Activated naive CD8-positive, alpha-beta T cell treated with anti-CD3 and anti-CD28 coated beads, Interleukin-2, amount 10 ng/mL, durations not matched to agents 7 days and 5 days (primary cell): ENCODE results near the gene ZSWIM3. TPM values are rescaled to one million over a fixed set of nuclear protein-coding genes. Genes with fewer than 3 reads are reported as not detected.
A peak's percentile ranks its signal among the peaks of the same experiment; 100 is the strongest.

Source experiments
- ATAC-seq: fragments of 150-1000 bp; cut with Tn5 transposase; one replicate; pipeline ENCODE4 v1.10.0; 2021; ENCODE audit warnings: low read depth, moderate library complexity
- POLR2A ChIA-PET: fragments of 350-600 bp; sonication (Branson Sonifier 250); formaldehyde crosslinking; loops from one replicate; lab custom pipeline; 2021; ENCODE audit warnings: antibody characterized with exemption; lab: Charles Lee
- DNase-seq: peaks from one replicate; pipeline ENCODE4 v3.0.0; 2021
- H3K27ac Mint-ChIP-seq: one replicate; pipeline ENCODE4 v1.8.0; 2022; ENCODE audit warnings: mild to moderate bottlenecking, mixed read lengths
- H3K27me3 Mint-ChIP-seq: one replicate; pipeline ENCODE4 v1.8.0; 2022; ENCODE audit warnings: mild to moderate bottlenecking, moderate library complexity, mixed read lengths
- H3K36me3 Mint-ChIP-seq: one replicate; pipeline ENCODE4 v1.8.0; 2021; ENCODE audit warnings: mild to moderate bottlenecking, mixed read lengths
- H3K4me1 Mint-ChIP-seq: one replicate; pipeline ENCODE4 v1.8.0; 2021; ENCODE audit warnings: mixed read lengths
- H3K4me3 Mint-ChIP-seq: one replicate; pipeline ENCODE4 v1.8.0; 2022; ENCODE audit warnings: mild to moderate bottlenecking, moderate library complexity, mixed read lengths
- H3K9me3 Mint-ChIP-seq: one replicate; pipeline ENCODE4 v1.8.0; 2021; ENCODE audit warnings: mixed read lengths
- total RNA-seq, 2 experiments: library from RNA; stranded (reverse); gene quantifications; one replicate each; pipeline ENCODE4 v1.2.3, GENCODE V29; 2021

The ZSWIM3 gene
- total RNA-seq, 2 experiments from 2014 or later = 5.3 to 5.7 TPM

- Mint-ChIP-seq H3K4me3 (no peak overlapping the region), H3K4me1 (no peaks in the 10 kb centered on the region), H3K9me3 (no peaks in the 10 kb centered on the region), H3K27me3 (no peaks in the 10 kb centered on the region), H3K27ac (no peak overlapping the region), H3K36me3 (no peaks in the 10 kb centered on the region)
- no peak for ATAC-seq
- no peak for DNase-seq
- POLR2A ChIA-PET = interaction anchor here (1.1 to 1.9 kb wide), 2 partner anchors 10 to 13 kb away, joined by 3 to 4 read pairs; no protein-coding TSS in a partner anchor
These were observed 44.8 kb downstream of the ZSWIM3 start for GRCh38 chr20:45902199-45902701.

GRCh38 chr20:45904583-45905504 lies 47.4 kb downstream of the ZSWIM3 start:
- Mint-ChIP-seq H3K4me1 (no peaks in the 10 kb centered on the region), H3K27me3 (no peaks in the 10 kb centered on the region), H3K27ac (peak overlapping the region; percentile 33), H3K4me3 (no peak overlapping the region), H3K9me3 (no peaks in the 10 kb centered on the region), H3K36me3 (no peaks in the 10 kb centered on the region)
- ATAC-seq (no peak), DNase-seq (no peak)
- POLR2A ChIA-PET = interaction anchor here (0.6 to 1.3 kb wide), 3 partner anchors 13 to 50 kb away, joined by 3 to 5 read pairs (median 3); partner anchors contain the start of genes CTSA and NEURL2

- no peak overlapping the region for H3K4me3 Mint-ChIP-seq
- H3K27me3 Mint-ChIP-seq = no peaks in the 10 kb centered on the region
- POLR2A ChIA-PET = interaction anchor here (0.8 to 1.3 kb wide), 3 partner anchors 14 to 94 kb away, joined by 3 to 5 read pairs (median 3); partner anchors contain the start of genes CTSA and NEURL2
- H3K4me1 Mint-ChIP-seq = peaks cover 1% of the 10 kb centered on the region
- ATAC-seq = no peak
- no peak overlapping the region for H3K27ac Mint-ChIP-seq
- no peaks in the 10 kb centered on the region for H3K9me3 Mint-ChIP-seq
- no peak for DNase-seq
- no peaks in the 10 kb centered on the region for H3K36me3 Mint-ChIP-seq
These were observed 48.2 kb downstream of the ZSWIM3 start for GRCh38 chr20:45905505-45906079.

GRCh38 chr20:45907219-45907948 lies 50.0 kb downstream of the ZSWIM3 start:
- DNase-seq (no peak), ATAC-seq (no peak)
- POLR2A ChIA-PET = no interaction called here
- no peaks in the 10 kb centered on the region for H3K36me3 Mint-ChIP-seq
- H3K27me3 Mint-ChIP-seq = peaks cover 4% of the 10 kb centered on the region
- H3K27ac Mint-ChIP-seq = no peak overlapping the region
- H3K9me3 Mint-ChIP-seq = no peaks in the 10 kb centered on the region
- H3K4me1 Mint-ChIP-seq = peaks cover 10% of the 10 kb centered on the region
- no peak overlapping the region for H3K4me3 Mint-ChIP-seq

GRCh38 chr20:45908084-45908483 lies 50.7 kb downstream of the ZSWIM3 start:
- POLR2A ChIA-PET = no interaction called here
- H3K4me3 Mint-ChIP-seq = no peak overlapping the region
- H3K4me1 Mint-ChIP-seq = peaks cover 10% of the 10 kb centered on the region
- DNase-seq = no peak
- no peaks in the 10 kb centered on the region for H3K36me3 Mint-ChIP-seq
- no peaks in the 10 kb centered on the region for H3K9me3 Mint-ChIP-seq
- H3K27ac Mint-ChIP-seq = no peak overlapping the region
- ATAC-seq = no peak
- H3K27me3 Mint-ChIP-seq = peaks cover 6% of the 10 kb centered on the region

- H3K27me3 Mint-ChIP-seq = peaks cover 7% of the 10 kb centered on the region
- no peak overlapping the region for H3K4me3 Mint-ChIP-seq
- POLR2A ChIA-PET = interaction anchor here (0.5 to 2.0 kb wide), 4 partner anchors 10 to 25 kb away, joined by 3 to 13 read pairs (median 7); partner anchors contain the start of genes CTSA, NEURL2 and PCIF1
- no peak overlapping the region for H3K27ac Mint-ChIP-seq
- no peaks in the 10 kb centered on the region for H3K9me3 Mint-ChIP-seq
- peaks cover 11% of the 10 kb centered on the region for H3K4me1 Mint-ChIP-seq
- ATAC-seq (no peak), DNase-seq (no peak)
- no peaks in the 10 kb centered on the region for H3K36me3 Mint-ChIP-seq
These were observed 52.0 kb downstream of the ZSWIM3 start for GRCh38 chr20:45909336-45909808.

- ATAC-seq (no peak), DNase-seq (no peak)
- peak overlapping the region; percentile 82 for H3K27ac Mint-ChIP-seq
- peak overlapping the region; percentile 72 for H3K4me3 Mint-ChIP-seq
- H3K27me3 Mint-ChIP-seq = peaks cover 9% of the 10 kb centered on the region
- H3K36me3 Mint-ChIP-seq = no peaks in the 10 kb centered on the region
- no peaks in the 10 kb centered on the region for H3K9me3 Mint-ChIP-seq
- POLR2A ChIA-PET = interaction anchor here (0.8 to 2.0 kb wide), 6 partner anchors 18 to 97 kb away, joined by 4 to 13 read pairs (median 5); partner anchors contain the start of genes CTSA, NEURL2, PCIF1 and UBE2C
- H3K4me1 Mint-ChIP-seq = peaks cover 14% of the 10 kb centered on the region
These were observed 52.6 kb downstream of the ZSWIM3 start for GRCh38 chr20:45909817-45910669.

GRCh38 chr20:45910670-45911485 lies 53.5 kb downstream of the ZSWIM3 start:
- H3K36me3 Mint-ChIP-seq = no peaks in the 10 kb centered on the region

GRCh38 chr20:45911486-45912343 lies 54.3 kb downstream of the ZSWIM3 start, which contains the start of gene PLTP:
TSS of gene PLTP (minus strand) at chr20:45912155. CDS start at chr20:45911452, 703 bp downstream.
- H3K9me3 Mint-ChIP-seq = no peaks in the 10 kb centered on the region
- POLR2A ChIA-PET = interaction anchor here (0.5 to 1.5 kb wide), 7 partner anchors 23 to 120 kb away, joined by 3 to 18 read pairs (median 4); partner anchors contain the start of genes DNTTIP1, PCIF1, UBE2C and WFDC3
- peak within 1 kb of the TSS; percentile 73 for H3K27ac Mint-ChIP-seq
- no peak for ATAC-seq
- H3K4me1 Mint-ChIP-seq = peaks cover 14% of the 10 kb centered on the region
- peak; percentile 62 for DNase-seq
- H3K27me3 Mint-ChIP-seq = peaks cover 9% of the 10 kb centered on the region
- no peaks in the 10 kb centered on the region for H3K36me3 Mint-ChIP-seq
- H3K4me3 Mint-ChIP-seq = peak within 1 kb of the TSS; percentile 72

More at GRCh38 chr20:45910670-45911485, 53.5 kb downstream of the ZSWIM3 start:
- Mint-ChIP-seq H3K27me3 (peaks cover 9% of the 10 kb centered on the region), H3K27ac (peak overlapping the region; percentile 82), H3K9me3 (no peaks in the 10 kb centered on the region), H3K4me1 (peaks cover 14% of the 10 kb centered on the region), H3K4me3 (peak overlapping the region; percentile 72)
- POLR2A ChIA-PET = interaction anchor here (0.7 to 1.5 kb wide), 8 partner anchors 19 to 119 kb away, joined by 3 to 18 read pairs (median 4); partner anchors contain the start of genes CTSA, DNTTIP1, NEURL2 and PCIF1
- peak; percentile 93 for ATAC-seq
- DNase-seq = peak; percentile 97

GRCh38 chr20:45912344-45912682 lies 54.9 kb downstream of the ZSWIM3 start:
- Mint-ChIP-seq H3K27ac (no peak overlapping the region), H3K4me1 (peaks cover 14% of the 10 kb centered on the region), H3K27me3 (peaks cover 12% of the 10 kb centered on the region), H3K36me3 (no peaks in the 10 kb centered on the region), H3K4me3 (peak overlapping the region; percentile 39), H3K9me3 (no peaks in the 10 kb centered on the region)
- no peak for ATAC-seq
- DNase-seq = no peak
- POLR2A ChIA-PET = interaction anchor here (0.5 to 0.6 kb wide), 2 partner anchors 22 to 28 kb away, joined by 3 to 5 read pairs; partner anchors contain the start of gene PCIF1
